ENCODE data around the gene ATAD3B.
"Not testable (repeated sequence)": the region's sequence is repeated elsewhere in the genome, so short reads cannot be mapped to it uniquely, and the experiment has no call there.

The ATAD3B gene

GRCh38 chr1:1482856-1483255 is 11.3 kb downstream of the ATAD3B start:
- Histone ChIP-seq H2AFZ (ENCODE audit: low read depth) (no peak overlapping the region), H3K4me1 (ENCODE audit: low read depth, poor library complexity, severe bottlenecking) (no peaks in the 10 kb centered on the region), H3K27me3 (ENCODE audit: insufficient read depth, low read depth) (no peaks in the 10 kb centered on the region), H3K9ac (no peak overlapping the region), H3K79me2 (ENCODE audit: insufficient read depth, low read depth) (peaks cover 5% of the 10 kb centered on the region; the same call in 1 of the 2 replicates), H3K27ac (no peak overlapping the region), H4K20me1 (ENCODE audit: insufficient read depth) (no peaks in the 10 kb centered on the region), H3K36me3 (ENCODE audit: insufficient read depth) (peaks cover 20% of the 10 kb centered on the region; the same call in 1 of the 2 replicates), H3K4me2 (no peak overlapping the region), H3K4me3 (IDR thresholded peaks at IDR 0.05; ENCODE audit: insufficient read depth, low read depth, low read length) (no peak overlapping the region)
- TF ChIP-seq, protein P1, sequence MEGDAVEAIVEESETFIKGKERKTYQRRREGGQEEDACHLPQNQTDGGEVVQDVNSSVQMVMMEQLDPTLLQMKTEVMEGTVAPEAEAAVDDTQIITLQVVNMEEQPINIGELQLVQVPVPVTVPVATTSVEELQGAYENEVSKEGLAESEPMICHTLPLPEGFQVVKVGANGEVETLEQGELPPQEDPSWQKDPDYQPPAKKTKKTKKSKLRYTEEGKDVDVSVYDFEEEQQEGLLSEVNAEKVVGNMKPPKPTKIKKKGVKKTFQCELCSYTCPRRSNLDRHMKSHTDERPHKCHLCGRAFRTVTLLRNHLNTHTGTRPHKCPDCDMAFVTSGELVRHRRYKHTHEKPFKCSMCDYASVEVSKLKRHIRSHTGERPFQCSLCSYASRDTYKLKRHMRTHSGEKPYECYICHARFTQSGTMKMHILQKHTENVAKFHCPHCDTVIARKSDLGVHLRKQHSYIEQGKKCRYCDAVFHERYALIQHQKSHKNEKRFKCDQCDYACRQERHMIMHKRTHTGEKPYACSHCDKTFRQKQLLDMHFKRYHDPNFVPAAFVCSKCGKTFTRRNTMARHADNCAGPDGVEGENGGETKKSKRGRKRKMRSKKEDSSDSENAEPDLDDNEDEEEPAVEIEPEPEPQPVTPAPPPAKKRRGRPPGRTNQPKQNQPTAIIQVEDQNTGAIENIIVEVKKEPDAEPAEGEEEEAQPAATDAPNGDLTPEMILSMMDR (conservative IDR thresholded peaks at IDR 0.05; ENCODE audit: low read depth, low read length): no peak

- TF ChIP-seq, protein P1 (conservative IDR thresholded peaks at IDR 0.05; ENCODE audit: low read depth, low read length): no peak
- Histone ChIP-seq H3K27me3 (ENCODE audit: insufficient read depth, low read depth) (no peaks in the 10 kb centered on the region), H3K9ac (no peak overlapping the region), H2AFZ (ENCODE audit: low read depth) (no peak overlapping the region), H3K79me2 (ENCODE audit: insufficient read depth, low read depth) (no peaks in the 10 kb centered on the region; the same call in 1 of the 2 replicates), H4K20me1 (ENCODE audit: insufficient read depth) (no peaks in the 10 kb centered on the region), H3K4me2 (no peak overlapping the region), H3K4me1 (ENCODE audit: low read depth, poor library complexity, severe bottlenecking) (no peaks in the 10 kb centered on the region), H3K36me3 (ENCODE audit: insufficient read depth) (peaks cover 17% of the 10 kb centered on the region; the same call in 1 of the 2 replicates), H3K27ac (no peak overlapping the region), H3K4me3 (IDR thresholded peaks at IDR 0.05; ENCODE audit: insufficient read depth, low read depth, low read length) (no peak overlapping the region)
These were observed 12.1 kb downstream of the ATAD3B start for GRCh38 chr1:1483714-1484113.

- not testable (repeated sequence) for H3K9ac ChIP-seq; H4K20me1 ChIP-seq (ENCODE audit: insufficient read depth); H3K4me1 ChIP-seq (ENCODE audit: low read depth, poor library complexity, severe bottlenecking); H3K4me3 ChIP-seq (IDR thresholded peaks at IDR 0.05; ENCODE audit: insufficient read depth, low read depth, low read length); H3K4me2 ChIP-seq; H3K79me2 ChIP-seq (ENCODE audit: insufficient read depth, low read depth); H2AFZ ChIP-seq (ENCODE audit: low read depth); H3K27ac ChIP-seq; H3K27me3 ChIP-seq (ENCODE audit: insufficient read depth, low read depth)
- peaks cover 17% of the 10 kb centered on the region; the same call in 1 of the 2 replicates for H3K36me3 ChIP-seq (ENCODE audit: insufficient read depth)
These were observed 13.6 kb downstream of the ATAD3B start for GRCh38 chr1:1484976-1485750.

DNA sequence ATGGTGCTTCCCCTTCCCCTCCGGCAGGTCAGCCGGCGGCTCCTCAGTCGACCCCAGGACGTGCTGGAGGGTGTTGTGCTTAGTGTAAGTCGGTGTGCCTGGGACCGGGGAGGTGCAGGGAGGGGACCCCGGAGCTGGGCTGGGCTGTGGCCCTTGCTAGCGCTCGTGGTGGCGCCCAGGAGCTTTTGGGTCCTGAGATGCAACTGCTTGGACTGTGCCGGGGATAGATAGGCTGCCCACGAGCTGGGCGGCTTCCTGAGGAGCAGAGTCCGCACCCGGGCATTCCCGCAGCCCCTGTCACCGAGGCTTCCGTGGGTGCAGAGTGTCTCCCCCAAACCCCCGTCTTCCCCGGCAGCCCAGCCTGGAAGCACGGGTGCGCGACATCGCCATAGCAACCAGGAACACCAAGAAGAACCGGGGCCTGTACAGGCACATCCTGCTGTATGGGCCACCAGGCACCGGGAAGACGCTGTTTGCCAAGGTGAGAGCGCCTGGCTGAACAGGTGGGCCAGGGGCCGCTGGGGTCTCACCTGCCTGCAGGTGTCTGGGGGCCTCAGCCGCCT is 14.3 kb downstream of the ATAD3B start:
- H3K9ac ChIP-seq; H3K27me3 ChIP-seq (ENCODE audit: insufficient read depth, low read depth); H3K79me2 ChIP-seq (ENCODE audit: insufficient read depth, low read depth); H4K20me1 ChIP-seq (ENCODE audit: insufficient read depth); H3K4me3 ChIP-seq (IDR thresholded peaks at IDR 0.05; ENCODE audit: insufficient read depth, low read depth, low read length); H2AFZ ChIP-seq (ENCODE audit: low read depth); H3K4me1 ChIP-seq (ENCODE audit: low read depth, poor library complexity, severe bottlenecking); H3K4me2 ChIP-seq; H3K27ac ChIP-seq: not testable (repeated sequence)
- H3K36me3 ChIP-seq (ENCODE audit: insufficient read depth): peaks cover 17% of the 10 kb centered on the region; the same call in 1 of the 2 replicates

DNA sequence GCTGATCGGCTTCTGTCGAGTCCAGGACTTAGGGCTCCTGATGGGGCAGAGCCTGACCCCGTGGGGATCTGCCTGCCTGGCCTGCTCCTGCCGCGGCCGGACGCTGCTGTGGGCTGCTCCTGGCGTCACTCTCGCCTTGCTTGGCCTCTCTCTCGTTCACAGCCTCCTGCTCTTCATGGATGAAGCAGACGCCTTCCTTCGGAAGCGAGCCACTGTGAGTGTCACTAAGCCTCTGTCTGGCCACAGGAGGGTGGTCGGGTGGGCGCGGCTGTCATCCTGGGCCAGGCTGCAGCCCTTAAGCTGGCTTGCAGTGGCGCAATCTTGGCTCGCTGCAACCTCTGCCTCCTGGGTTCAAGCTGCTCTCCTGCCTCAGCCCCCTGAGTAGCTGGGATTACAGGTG is 16.1 kb downstream of the ATAD3B start:
- Histone ChIP-seq H3K4me2 (no peak overlapping the region), H2AFZ (ENCODE audit: low read depth) (no peak overlapping the region), H4K20me1 (ENCODE audit: insufficient read depth) (no peaks in the 10 kb centered on the region), H3K27ac (no peak overlapping the region), H3K4me3 (IDR thresholded peaks at IDR 0.05; ENCODE audit: insufficient read depth, low read depth, low read length) (no peak overlapping the region), H3K4me1 (ENCODE audit: low read depth, poor library complexity, severe bottlenecking) (no peaks in the 10 kb centered on the region), H3K9ac (no peak overlapping the region), H3K27me3 (ENCODE audit: insufficient read depth, low read depth) (no peaks in the 10 kb centered on the region), H3K36me3 (ENCODE audit: insufficient read depth) (peaks cover 23% of the 10 kb centered on the region), H3K79me2 (ENCODE audit: insufficient read depth, low read depth) (no peaks in the 10 kb centered on the region; the same call in 1 of the 2 replicates)
- TF ChIP-seq, protein P1 (conservative IDR thresholded peaks at IDR 0.05; ENCODE audit: low read depth, low read length): no peak
